WTC11 (cell line): Measurements from ENCODE around the gene MORN4.
A peak's percentile ranks its signal among the peaks of the same experiment; 100 is the strongest.

Experiments used
- CREB1 ChIP-seq: sonication (generic); formaldehyde crosslinking; IDR thresholded peaks from 2 replicates; pipeline ENCODE4 v1.8.0; 2023; ENCODE audit warnings: mild to moderate bottlenecking, missing genetic modification reagents
- CTCF ChIP-seq: fragments of 200-600 bp; IDR thresholded peaks from 2 replicates; pipeline ENCODE4 v1.8.0; 2022; ENCODE audit warnings: antibody characterized with exemption
- E2F5 ChIP-seq: sonication (generic); formaldehyde crosslinking; IDR thresholded peaks from 2 replicates; pipeline ENCODE4 v1.8.1; 2022; ENCODE audit warnings: mild to moderate bottlenecking, moderate library complexity, missing genetic modification reagents
- ELF4 ChIP-seq: sonication (generic); formaldehyde crosslinking; IDR thresholded peaks from 2 replicates; pipeline ENCODE4 v1.8.1; 2022; ENCODE audit warnings: low read depth, mild to moderate bottlenecking, moderate library complexity, missing genetic modification reagents
- ETV6 ChIP-seq: sonication (generic); formaldehyde crosslinking; IDR thresholded peaks from 2 replicates; pipeline ENCODE4 v1.8.1; 2022; ENCODE audit warnings: mild to moderate bottlenecking, missing genetic modification reagents
- GABPB1 ChIP-seq: sonication (generic); formaldehyde crosslinking; IDR thresholded peaks from 2 replicates; pipeline ENCODE4 v1.8.1; 2023; ENCODE audit warnings: mild to moderate bottlenecking, missing genetic modification reagents
- HMGXB4 ChIP-seq: sonication (generic); formaldehyde crosslinking; IDR thresholded peaks from 2 replicates; pipeline ENCODE4 v1.8.1; 2023; ENCODE audit warnings: mild to moderate bottlenecking, moderate library complexity, missing genetic modification reagents
- KAT7 ChIP-seq: sonication (generic); formaldehyde crosslinking; IDR thresholded peaks from 2 replicates; pipeline ENCODE4 v1.8.1; 2023; ENCODE audit warnings: missing genetic modification reagents, mild to moderate bottlenecking, borderline replicate concordance
- MAX ChIP-seq: sonication (generic); formaldehyde crosslinking; IDR thresholded peaks from 2 replicates; pipeline ENCODE4 v1.8.0; 2022; ENCODE audit warnings: mild to moderate bottlenecking, missing genetic modification reagents
- NFE2L1 ChIP-seq: sonication (generic); formaldehyde crosslinking; IDR thresholded peaks from 2 replicates; pipeline ENCODE4 v1.8.1; 2023; ENCODE audit warnings: missing genetic modification reagents
- NFYB ChIP-seq: sonication (generic); formaldehyde crosslinking; conservative IDR thresholded peaks from 2 replicates; pipeline ENCODE4 v1.8.0; 2022; ENCODE audit warnings: low read depth, missing genetic modification reagents
- NR3C1 ChIP-seq: sonication (generic); formaldehyde crosslinking; conservative IDR thresholded peaks from 2 replicates; pipeline ENCODE4 v1.8.1; 2023; ENCODE audit warnings: low read depth, mild to moderate bottlenecking, missing genetic modification reagents
- TP53 ChIP-seq: sonication (generic); formaldehyde crosslinking; IDR thresholded peaks from 2 replicates; pipeline ENCODE4 v1.8.1; 2023; ENCODE audit warnings: mild to moderate bottlenecking, missing genetic modification reagents

- TF ChIP-seq HMGXB4 (CRISPR knock-in tag) (no peak), CTCF (no peak), TP53 (CRISPR knock-in tag) (no peak), NFYB (peak; percentile 84), KAT7 (CRISPR knock-in tag) (no peak), GABPB1 (no peak), CREB1 (CRISPR knock-in tag) (no peak), NFE2L1 (CRISPR knock-in tag) (no peak), NR3C1 (CRISPR knock-in tag) (no peak), ELF4 (CRISPR knock-in tag) (no peak), MAX (0 out of 2 replicates have a peak, but pooled peaks have one; percentile 48), ETV6 (CRISPR knock-in tag) (peak; percentile 51; the same call in 1 of the 2 replicates), E2F5 (CRISPR knock-in tag) (no peak)
Measured at GRCh38 chr10:97640174-97640867, 7.0 kb upstream of the MORN4 start, which contains the start of gene PI4K2A.
